Breast epithelium (tissue), 4 donors: ENCODE results near the gene KIAA2012. TPM values are rescaled to one million over a fixed set of nuclear protein-coding genes. Genes with fewer than 3 reads are reported as not detected.

Experiments
- DNase-seq, 2 donors: peaks; one replicate each; pipeline ENCODE4 v3.0.0-alpha.2; 2019; ENCODE audit warnings: low spot score in 2 of 2
- H3K27ac ChIP-seq, 2 donors: fragments of 200-600 bp; sonication (generic) in 1 of 2; one replicate each; pipeline ENCODE4 v1.5.1; 2016 to 2019; ENCODE audit warnings: mild to moderate bottlenecking in 1 of 2
- H3K27me3 ChIP-seq, 2 donors: fragments of 200-600 bp; sonication (generic) in 1 of 2; one replicate each; pipeline versions ENCODE4 v1.5.1 to v1.6.0; 2017 to 2019; ENCODE audit warnings: control low read depth in 1 of 2, mild to moderate bottlenecking in 1 of 2
- H3K36me3 ChIP-seq: fragments of 200-600 bp; one replicate; pipeline ENCODE4 v1.5.1; 2019
- H3K4me1 ChIP-seq, 2 donors: fragments of 200-600 bp; sonication (generic); one replicate each; pipeline ENCODE4 v1.5.1; 2016 to 2019; ENCODE audit warnings: control low read depth in 1 of 2
- H3K4me3 ChIP-seq, 3 donors: fragments of 200-600 bp; sonication (generic); 1 replicate in 2 of 3; 2 replicates in 1 of 3; pipeline ENCODE4 v1.5.1; 2016 to 2019; ENCODE audit warnings: mild to moderate bottlenecking in 3 of 3, moderate library complexity in 2 of 3
- H3K9me3 ChIP-seq, 2 donors: fragments of 200-600 bp; sonication (generic) in 1 of 2; one replicate each; pipeline ENCODE4 v1.5.1; 2016 to 2019; ENCODE audit warnings: control low read depth in 1 of 2
- CTCF ChIP-seq, 3 donors: fragments of 450-650 bp; IDR thresholded peaks; one replicate each; pipeline ENCODE4 v1.5.1; 2016 to 2017; ENCODE audit warnings: antibody characterized with exemption in 3 of 3, mild to moderate bottlenecking in 3 of 3, moderate library complexity in 3 of 3
- POLR2A ChIP-seq: fragments of 450-650 bp; IDR thresholded peaks from one replicate; pipeline ENCODE4 v1.6.1; 2016; ENCODE audit warnings: antibody characterized with exemption, mild to moderate bottlenecking, moderate library complexity
- POLR2AphosphoS5 ChIP-seq, 3 donors: sonication (generic); formaldehyde crosslinking; IDR thresholded peaks; one replicate each; pipeline ENCODE4 v1.6.1; 2017; ENCODE audit warnings: antibody characterized with exemption in 3 of 3
- intact Hi-C: fragments of 100-400 bp; cut with DNase I; formaldehyde crosslinking; loops from one replicate; pipeline ENCODE4 v1.15.1; 2023; ENCODE audit warnings: low total_unique reads
- total RNA-seq, 3 donors: library from RNA; depleted of rRNA; stranded (reverse); fragments of >200 nt; gene quantifications; one replicate each; pipeline ENCODE4 v1.1.0, GENCODE V29; 2016

Gene KIAA2012
- total RNA-seq, 3 donors from 2014 or later: not detected

- TF ChIP-seq POLR2AphosphoS5 (IDR thresholded peaks at IDR 0.05) (no peak), CTCF (IDR thresholded peaks at IDR 0.05) (no peak), POLR2A (no peak)
- DNase-seq: no peak
- Histone ChIP-seq H3K4me3 (no peak overlapping the region), H3K4me1 (no peaks in the 10 kb centered on the region), H3K9me3 (no peaks in the 10 kb centered on the region), H3K27ac (peak overlapping the region; percentile 34 to 99), H3K27me3 (no peaks in the 10 kb centered on the region), H3K36me3 (no peaks in the 10 kb centered on the region)
- intact Hi-C loops: no loop called here
These were observed 42.4 kb upstream of the KIAA2012 start for GRCh38 chr2:202030691-202031090.

- no peak for TF ChIP-seq POLR2AphosphoS5 (IDR thresholded peaks at IDR 0.05)
- no peak for TF ChIP-seq POLR2A
- TF ChIP-seq CTCF (IDR thresholded peaks at IDR 0.05): no peak
- intact Hi-C loops: no loop called here
- no peak for DNase-seq
- no peaks in the 10 kb centered on the region for H3K4me1 ChIP-seq
- peak overlapping the region; percentile 99 for H3K27ac ChIP-seq
- H3K4me3 ChIP-seq: peak overlapping the region in 2 of 3 donors; percentile 84 to 92
- no peaks in the 10 kb centered on the region for H3K27me3 ChIP-seq
- H3K36me3 ChIP-seq: no peaks in the 10 kb centered on the region
- no peaks in the 10 kb centered on the region for H3K9me3 ChIP-seq
These were observed 41.7 kb upstream of the KIAA2012 start for GRCh38 chr2:202031246-202031951.

- TF ChIP-seq POLR2AphosphoS5 (IDR thresholded peaks at IDR 0.05) (peak in 1 of 3 donors; percentile 31), CTCF (IDR thresholded peaks at IDR 0.05) (no peak)
- H3K27me3 ChIP-seq: no peaks in the 10 kb centered on the region
- DNase-seq: peak; percentile 61 to 66
- no peaks in the 10 kb centered on the region for H3K36me3 ChIP-seq
- H3K9me3 ChIP-seq: no peaks in the 10 kb centered on the region
- intact Hi-C loops: no loop called here
- H3K4me1 ChIP-seq: no peaks in the 10 kb centered on the region
- peak overlapping the region; percentile 60 to 92 (median 84) for H3K4me3 ChIP-seq
- H3K27ac ChIP-seq: peak overlapping the region; percentile 99
These were observed 40.2 kb upstream of the KIAA2012 start for GRCh38 chr2:202032846-202033316.

GRCh38 chr2:202033317-202034248 is 39.5 kb upstream of the KIAA2012 start, which contains the start of gene FZD7:
Gene FZD7 (plus strand): TSS chr2:202033855. CDS start chr2:202034648, 793 bp downstream.
- Histone ChIP-seq H3K4me3 (peak within 1 kb of the TSS; percentile 60 to 92 (median 84)), H3K27ac (peak within 1 kb of the TSS; percentile 99), H3K27me3 (no peaks in the 10 kb centered on the region), H3K4me1 (no peaks in the 10 kb centered on the region), H3K9me3 (no peaks in the 10 kb centered on the region), H3K36me3 (no peaks in the 10 kb centered on the region)
- intact Hi-C loops: no loop called here
- TF ChIP-seq POLR2AphosphoS5 (IDR thresholded peaks at IDR 0.05) (peak; percentile 46 to 81 (median 81)), CTCF (IDR thresholded peaks at IDR 0.05) (peak in 2 of 3 donors; percentile 28 to 30), POLR2A (peak; percentile 70)
- peak; percentile 91 to 92 for DNase-seq
